Fibroblast of lung (primary cell): ENCODE data around the gene KLHL7.

Experiments used
- EZH2 ChIP-seq: IDR thresholded peaks from 2 replicates; pipeline ENCODE4 v1.5.1; 2012; ENCODE audit warnings: low read length, control low read depth, mild to moderate bottlenecking; ENCODE audit errors: missing control alignments
- TF ChIP-seq, protein P1 (sequence below), 2 donors: IDR thresholded peaks in 1 of 2; conservative IDR thresholded peaks in 1 of 2; 1 replicate in 1 of 2; 2 replicates in 1 of 2; pipeline ENCODE4 v1.5.1; 2011 to 2012; ENCODE audit warnings: low read length in 2 of 2, control low read depth in 1 of 2, inconsistent platforms in 1 of 2, low read depth in 1 of 2, mild to moderate bottlenecking in 1 of 2

DNA sequence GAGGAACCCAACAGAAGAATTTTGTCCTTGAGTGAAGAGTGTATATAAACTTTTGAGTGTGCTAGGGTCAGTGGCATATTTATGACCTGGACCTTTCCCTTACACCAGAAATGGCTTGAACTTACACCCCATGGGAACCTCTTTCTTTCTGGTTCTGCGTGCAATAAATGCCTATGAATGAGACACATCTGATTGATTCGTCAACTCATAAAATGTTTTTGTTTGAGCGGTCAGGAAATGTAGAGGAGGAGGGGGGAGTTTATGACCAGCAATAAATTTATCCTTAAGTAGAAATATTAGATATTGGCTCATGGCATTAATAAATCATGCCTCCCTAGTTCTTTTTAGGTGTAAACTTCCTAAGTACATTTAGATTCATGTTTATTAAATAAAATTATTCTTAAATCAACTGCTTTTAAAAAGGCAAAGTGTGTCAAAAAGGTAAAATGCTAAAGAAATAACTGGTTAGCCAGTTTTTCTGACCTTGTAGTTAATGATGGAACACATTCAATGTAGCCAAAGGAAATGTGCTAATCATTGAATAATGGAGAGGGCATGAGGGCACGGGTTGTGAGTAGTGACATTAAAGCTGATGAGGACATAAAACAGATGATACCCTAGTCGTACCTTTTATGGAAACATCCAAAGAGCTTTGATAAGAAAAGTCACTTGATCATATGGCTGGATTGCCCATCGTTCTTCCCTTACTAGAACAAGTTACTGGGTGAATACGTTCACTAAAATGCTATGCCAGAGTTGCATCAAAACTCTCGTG, 62.7 kb downstream of the KLHL7 start:
- TF ChIP-seq, protein P1, sequence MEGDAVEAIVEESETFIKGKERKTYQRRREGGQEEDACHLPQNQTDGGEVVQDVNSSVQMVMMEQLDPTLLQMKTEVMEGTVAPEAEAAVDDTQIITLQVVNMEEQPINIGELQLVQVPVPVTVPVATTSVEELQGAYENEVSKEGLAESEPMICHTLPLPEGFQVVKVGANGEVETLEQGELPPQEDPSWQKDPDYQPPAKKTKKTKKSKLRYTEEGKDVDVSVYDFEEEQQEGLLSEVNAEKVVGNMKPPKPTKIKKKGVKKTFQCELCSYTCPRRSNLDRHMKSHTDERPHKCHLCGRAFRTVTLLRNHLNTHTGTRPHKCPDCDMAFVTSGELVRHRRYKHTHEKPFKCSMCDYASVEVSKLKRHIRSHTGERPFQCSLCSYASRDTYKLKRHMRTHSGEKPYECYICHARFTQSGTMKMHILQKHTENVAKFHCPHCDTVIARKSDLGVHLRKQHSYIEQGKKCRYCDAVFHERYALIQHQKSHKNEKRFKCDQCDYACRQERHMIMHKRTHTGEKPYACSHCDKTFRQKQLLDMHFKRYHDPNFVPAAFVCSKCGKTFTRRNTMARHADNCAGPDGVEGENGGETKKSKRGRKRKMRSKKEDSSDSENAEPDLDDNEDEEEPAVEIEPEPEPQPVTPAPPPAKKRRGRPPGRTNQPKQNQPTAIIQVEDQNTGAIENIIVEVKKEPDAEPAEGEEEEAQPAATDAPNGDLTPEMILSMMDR (conservative IDR thresholded peaks at IDR 0.05 in 1 of 2, IDR thresholded peaks at IDR 0.05 in 1 of 2; ENCODE audit: low read depth in 1 of 2, low read length in 2 of 2), result no peak
- no peak for TF ChIP-seq EZH2
